ENCODE measurements around the gene PMM2. TPM values are rescaled to one million over a fixed set of nuclear protein-coding genes. Genes with fewer than 3 reads are reported as not detected.
"Not testable (repeated sequence)": the region's sequence is repeated elsewhere in the genome, so short reads cannot be mapped to it uniquely, and the experiment has no call there.

The PMM2 gene
- polyA plus RNA-seq, 1 donor = 24.5 TPM

DNA sequence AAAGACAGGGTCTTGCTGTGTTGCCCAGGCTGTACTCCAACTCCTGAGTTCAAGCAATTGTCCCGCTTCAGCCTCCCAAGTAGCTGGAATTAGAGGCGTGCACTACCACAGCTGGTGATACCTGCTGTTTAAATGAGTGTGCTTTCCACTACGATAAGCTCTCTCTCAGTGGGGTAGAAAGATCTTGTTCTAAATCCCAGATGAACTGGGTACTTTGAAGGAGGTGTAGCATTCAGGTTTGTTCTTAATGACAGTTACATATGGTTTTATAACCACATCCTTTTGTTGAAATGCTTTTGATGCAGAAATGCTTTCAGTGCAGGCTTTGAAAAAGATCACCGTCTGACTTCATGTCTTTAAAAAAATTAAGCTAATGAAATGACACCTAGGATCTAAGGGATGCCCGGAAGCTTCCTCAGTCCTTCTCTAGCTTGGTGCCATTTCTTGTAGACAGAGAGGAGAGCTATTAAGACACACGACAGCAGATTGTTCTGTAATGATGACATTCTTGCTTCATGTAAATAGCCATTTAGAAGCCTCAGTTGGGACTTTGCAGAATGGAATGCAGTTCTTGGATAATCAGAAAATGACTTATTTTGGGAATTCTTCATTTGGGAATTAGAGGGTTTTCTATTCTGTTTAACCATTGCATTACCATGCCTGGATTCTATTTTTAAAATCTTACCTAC is 19.5 kb downstream of the PMM2 start:
- no peak for DNase-seq

- no peak for DNase-seq
Measured at GRCh38 chr16:8818504-8819270, 21.0 kb downstream of the PMM2 start.

DNA sequence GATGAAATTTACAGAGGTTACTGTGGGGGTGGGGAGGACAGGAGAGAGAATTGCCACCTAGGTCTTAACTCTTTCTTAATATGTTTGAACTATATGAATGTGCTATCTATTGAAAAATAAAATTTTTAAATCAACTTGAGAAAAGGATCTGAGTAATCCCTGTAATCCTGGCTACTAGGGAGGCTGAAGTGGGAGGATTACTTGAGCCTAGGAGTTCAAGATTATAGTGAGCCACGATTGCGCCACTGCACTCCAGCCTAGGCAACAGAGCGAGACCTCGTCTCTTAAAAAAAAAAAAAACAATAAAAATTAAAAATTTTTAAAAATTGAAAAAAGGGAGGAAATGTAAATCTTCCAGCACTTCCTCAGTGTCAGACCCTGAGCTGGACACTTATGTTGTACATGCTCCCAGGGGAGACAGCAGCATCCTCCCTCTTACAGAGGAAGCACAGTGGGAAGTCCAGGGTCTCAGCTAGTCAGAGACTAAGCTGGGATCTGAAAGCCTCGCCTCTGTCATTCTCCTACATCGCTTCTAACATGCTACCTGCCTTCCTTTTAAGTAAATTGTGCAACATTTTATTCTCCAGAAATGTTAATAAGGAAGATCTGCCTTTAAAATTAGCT is 21.9 kb downstream of the PMM2 start:
- no peak for DNase-seq

DNA sequence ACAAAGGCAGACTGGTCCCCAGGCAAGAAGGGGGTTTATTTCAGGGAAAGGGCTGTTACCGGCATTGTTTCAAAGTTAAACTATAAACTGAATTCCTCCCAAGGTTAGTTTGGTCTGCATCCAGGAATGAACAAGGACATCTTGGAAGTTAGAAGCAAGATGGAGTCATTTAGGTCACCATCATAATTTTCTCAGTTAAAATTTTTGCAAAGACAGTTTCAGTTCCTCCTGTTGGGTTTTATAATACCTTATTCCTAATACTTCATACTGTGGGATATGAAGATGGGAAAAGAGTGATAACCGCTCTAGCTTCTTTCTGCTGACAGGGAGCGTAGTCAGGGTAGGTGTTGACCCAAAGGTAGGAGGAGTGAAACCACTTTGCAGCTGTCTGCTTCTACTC is 24.8 kb downstream of the PMM2 start:
- DNase-seq = no peak

DNA sequence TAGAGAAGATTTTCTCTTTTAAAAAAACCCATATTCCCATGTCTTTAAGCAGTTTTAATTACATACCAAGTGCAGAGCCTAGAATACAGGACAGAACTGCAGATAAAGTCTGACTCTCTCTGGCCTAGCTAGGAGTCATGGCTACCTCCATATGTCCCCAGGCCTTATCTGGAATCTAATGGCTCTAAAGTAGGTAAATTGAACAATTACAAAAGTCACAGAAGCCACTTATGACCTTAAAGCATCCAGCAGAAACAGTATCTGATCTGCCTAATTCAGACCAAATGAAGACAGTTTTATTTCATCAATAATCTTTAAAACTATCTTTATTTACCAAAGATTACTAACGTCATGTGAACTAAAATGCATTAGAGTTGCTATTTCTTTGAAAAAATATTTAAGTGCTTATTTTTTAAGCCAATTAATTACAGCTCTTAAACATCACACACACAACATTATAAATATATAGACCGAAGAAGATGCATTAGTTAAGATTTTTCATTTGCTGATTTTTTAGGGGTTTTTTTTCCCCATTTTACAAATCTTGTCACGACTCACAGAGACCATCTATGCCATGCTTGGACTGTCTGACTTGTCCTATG is 28.7 kb downstream of the PMM2 start:
- no peak for DNase-seq

GRCh38 chr16:8828541-8829165 is 31.0 kb downstream of the PMM2 start:
- no peak for DNase-seq

GRCh38 chr16:8831450-8831849 is 33.8 kb downstream of the PMM2 start:
- DNase-seq = no peak

- no peak for DNase-seq
Measured at GRCh38 chr16:8831871-8832716, 34.5 kb downstream of the PMM2 start.

DNA sequence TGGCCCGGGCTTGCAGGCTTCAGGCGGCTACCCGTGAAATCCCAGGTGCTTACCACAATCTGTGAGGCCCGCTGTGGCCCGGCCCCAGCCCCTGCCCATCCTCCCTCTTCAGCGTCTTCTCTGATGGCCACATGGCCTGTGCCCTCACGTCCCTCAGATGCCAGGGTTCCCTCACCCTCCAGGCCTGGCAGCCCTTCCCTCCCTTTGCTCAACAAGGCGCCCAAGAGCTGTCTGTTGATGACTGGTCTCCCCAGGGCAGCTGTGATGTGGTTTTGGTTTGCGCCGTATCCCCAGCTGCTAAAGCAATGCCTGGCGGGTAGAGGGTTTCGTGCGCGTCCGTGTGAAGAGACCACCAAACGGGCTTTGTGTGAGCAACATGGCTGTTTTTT is 35.1 kb downstream of the PMM2 start:
- no peak for DNase-seq

GRCh38 chr16:8836797-8837196 is 39.2 kb downstream of the PMM2 start:
- DNase-seq = not testable (repeated sequence)

DNA sequence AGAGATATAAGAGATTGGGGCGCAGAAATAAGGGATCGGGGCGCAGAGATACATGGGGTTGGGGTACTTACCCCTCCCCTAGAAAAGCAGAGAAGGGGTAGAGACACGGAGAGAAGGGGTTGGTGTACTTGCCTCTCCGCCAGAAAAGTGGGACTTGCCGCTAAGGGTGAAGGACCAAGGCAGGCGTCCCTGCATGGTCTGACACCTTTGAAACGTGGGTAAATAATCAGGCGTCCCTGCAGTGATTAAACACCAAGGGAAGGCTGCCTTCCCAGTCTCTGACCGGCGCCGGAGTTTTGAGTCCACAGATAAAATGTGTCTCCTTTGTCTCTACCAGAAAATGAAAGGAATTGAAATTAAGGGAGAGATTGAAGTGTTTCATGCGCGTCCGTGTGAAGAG is 40.0 kb downstream of the PMM2 start:
- DNase-seq = not testable (repeated sequence)

DNA sequence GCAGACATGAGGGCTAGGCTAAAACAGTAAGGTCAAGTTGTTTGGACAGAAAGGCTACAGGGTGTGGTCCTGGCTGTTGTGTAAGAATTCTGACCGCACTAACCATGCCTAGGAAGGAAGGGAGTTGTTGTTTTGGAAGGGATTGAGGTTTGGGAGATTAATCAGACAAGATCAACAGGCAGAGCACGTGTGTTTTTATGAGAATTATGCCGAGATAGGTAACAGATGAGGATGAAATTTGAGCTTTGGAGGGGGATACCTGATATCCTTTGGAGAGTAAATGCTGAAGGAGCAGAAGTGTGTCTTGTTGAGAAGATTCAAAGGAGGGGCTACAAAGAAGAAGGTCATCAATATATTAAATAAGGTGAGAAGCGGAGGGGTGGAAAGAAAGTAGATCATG is 44.4 kb downstream of the PMM2 start:
- not testable (repeated sequence) for DNase-seq

DNA sequence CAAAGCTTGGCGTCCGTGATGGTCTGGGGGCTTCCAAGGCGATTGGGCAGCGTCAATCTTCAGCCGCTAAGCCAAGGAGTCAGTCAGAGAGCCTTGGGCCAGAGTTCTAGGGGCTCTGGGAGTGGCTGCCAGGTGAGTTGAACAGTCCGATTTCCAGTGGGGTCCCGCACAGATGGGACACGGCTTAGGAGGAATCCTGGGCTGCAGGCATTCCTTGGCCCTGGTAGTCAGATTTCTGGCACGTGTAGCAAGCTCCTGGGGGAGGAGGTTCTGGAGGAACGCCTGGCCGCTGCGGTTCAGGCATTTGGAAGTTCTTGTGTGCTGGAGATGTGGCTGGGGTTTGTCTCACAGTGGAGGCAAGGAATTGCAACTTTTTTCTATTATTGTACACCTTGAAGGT is 45.7 kb downstream of the PMM2 start:
- not testable (repeated sequence) for DNase-seq

- no peak for DNase-seq
Measured at GRCh38 chr16:8845699-8846298, 48.2 kb downstream of the PMM2 start.

- DNase-seq = no peak
Measured at GRCh38 chr16:8846401-8846932, 48.8 kb downstream of the PMM2 start.

DNA sequence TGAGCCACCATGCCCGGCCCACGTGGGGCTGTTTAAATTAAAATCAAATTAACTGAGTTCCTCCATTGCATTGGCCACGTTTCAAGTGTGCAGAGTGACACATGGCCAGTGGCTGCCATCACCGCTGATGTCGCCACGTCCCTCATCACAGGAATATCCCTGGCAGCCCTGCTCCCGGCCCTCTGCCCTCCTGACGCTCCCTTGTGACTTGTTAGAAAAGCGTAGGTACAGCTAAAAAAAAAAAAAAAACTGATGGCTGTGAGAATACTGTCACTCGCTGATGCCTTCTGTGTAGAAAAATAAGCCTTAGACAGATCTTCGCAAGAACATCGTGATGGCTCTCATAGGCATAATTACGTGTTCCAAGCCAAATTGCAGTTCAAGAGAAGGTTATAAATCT is 49.5 kb downstream of the PMM2 start:
- no peak for DNase-seq

GRCh38 chr16:8847623-8848022 is 50.0 kb downstream of the PMM2 start:
- DNase-seq = no peak

DNA sequence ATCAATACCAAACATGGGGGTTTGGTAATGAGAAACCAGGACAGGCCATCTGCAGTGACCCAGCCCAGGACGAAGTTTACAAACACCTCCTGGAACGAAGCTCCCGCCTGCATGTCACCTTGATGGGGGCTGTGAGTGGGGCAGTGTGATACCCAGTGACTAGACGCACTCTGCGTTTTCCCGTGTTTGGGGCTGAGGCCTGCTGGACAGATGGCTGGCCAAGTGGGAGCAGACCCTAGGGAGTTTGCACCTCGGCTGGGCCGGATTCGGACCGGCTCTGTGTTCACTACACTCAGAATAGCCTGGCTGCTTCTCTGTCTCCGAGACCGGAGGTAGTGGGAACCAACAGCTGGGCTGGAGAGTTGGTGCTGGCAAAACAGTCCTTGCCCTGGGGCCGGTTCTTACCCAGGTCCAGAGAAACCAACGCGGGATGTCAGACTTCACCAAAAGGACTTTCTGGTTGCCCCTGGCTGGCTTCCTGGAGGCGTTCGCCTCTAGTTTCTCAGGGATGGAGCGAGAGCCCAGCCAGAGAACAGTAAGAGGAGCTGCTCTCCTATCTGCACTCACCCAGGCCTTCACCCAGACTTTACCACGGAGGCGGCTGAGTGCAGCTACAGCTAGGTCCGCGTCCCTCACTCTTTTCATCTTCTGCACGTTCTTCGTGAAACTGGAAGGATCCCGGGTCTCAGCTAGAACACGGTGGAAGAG is 50.7 kb downstream of the PMM2 start:
- no peak for DNase-seq

DNA sequence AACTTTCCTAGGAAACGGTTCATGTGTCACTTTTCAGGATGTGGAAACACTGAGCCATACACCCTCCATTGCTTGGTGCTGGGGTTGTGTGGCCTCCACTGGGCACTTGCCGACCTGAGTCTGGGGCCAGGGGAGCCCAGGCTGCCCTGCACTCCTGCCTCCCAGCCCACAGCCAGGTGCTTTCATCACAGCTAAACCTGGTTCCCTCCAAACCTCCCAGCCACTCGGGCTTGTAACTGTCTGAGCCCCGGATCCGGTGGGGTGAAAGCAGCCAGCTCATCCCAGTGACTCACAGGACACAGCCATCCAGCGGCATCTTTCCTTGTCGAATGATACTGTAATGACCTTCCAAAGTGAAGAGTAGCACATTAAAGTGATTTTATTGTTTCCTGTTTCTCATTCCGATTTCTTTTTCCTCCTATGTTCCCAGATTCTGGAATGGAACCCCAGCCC is 51.3 kb downstream of the PMM2 start:
- DNase-seq = no peak

DNA sequence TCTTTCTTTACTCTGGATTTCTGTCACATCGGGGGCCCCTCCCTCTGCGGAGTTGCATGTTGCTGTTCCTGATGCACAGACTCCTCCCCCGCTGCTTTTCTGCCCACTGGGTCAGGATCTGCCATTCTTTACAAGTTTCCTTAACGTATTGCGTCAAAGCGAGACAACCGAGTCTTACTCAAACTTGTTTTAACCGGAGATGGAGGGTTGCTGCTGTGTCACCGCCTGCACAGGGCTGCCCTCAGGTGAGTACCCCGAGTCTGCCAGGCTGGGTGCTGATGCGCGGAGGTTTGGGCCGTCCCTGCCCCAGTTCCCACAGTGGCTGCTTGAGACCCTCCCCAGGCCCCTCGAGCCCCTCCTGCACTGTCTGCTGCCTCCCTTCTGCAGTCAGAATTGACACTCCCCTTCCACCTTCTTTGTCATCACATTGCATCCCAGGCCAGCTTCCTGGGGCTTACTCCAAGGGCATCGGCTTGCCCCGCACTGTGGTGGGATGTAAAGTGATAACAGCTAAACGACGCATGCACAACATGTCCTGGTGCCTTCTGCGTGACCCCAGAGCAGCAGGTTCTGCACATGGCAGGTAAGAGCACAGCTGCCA is 51.9 kb downstream of the PMM2 start:
- no peak for DNase-seq
